Neural cell (in vitro differentiated cells): Measurements from ENCODE around the gene COX7B2.

Source experiments
- CTCF ChIP-seq: fragments of 450-650 bp; IDR thresholded peaks from 2 replicates; pipeline ENCODE4 v1.5.1; 2014; ENCODE audit warnings: antibody characterized with exemption, mild to moderate bottlenecking, moderate library complexity; ENCODE audit not compliant: poor library complexity, severe bottlenecking
- EP300 ChIP-seq: fragments of 450-650 bp; conservative IDR thresholded peaks from 2 replicates; pipeline ENCODE4 v1.6.1; 2014; ENCODE audit warnings: antibody characterized with exemption, mild to moderate bottlenecking, moderate library complexity; ENCODE audit not compliant: poor library complexity, severe bottlenecking
- POLR2AphosphoS5 ChIP-seq: IDR thresholded peaks from 2 replicates; pipeline ENCODE4 v1.6.1; 2012
- RAD21 ChIP-seq: fragments of 450-650 bp; conservative IDR thresholded peaks from 2 replicates; pipeline ENCODE4 v1.6.1; 2014; ENCODE audit warnings: antibody characterized with exemption, mild to moderate bottlenecking, moderate library complexity
- SMC3 ChIP-seq: fragments of 450-650 bp; conservative IDR thresholded peaks from 2 replicates; pipeline ENCODE4 v1.6.1; 2014; ENCODE audit warnings: antibody characterized with exemption, mild to moderate bottlenecking, moderate library complexity; ENCODE audit not compliant: poor library complexity

DNA sequence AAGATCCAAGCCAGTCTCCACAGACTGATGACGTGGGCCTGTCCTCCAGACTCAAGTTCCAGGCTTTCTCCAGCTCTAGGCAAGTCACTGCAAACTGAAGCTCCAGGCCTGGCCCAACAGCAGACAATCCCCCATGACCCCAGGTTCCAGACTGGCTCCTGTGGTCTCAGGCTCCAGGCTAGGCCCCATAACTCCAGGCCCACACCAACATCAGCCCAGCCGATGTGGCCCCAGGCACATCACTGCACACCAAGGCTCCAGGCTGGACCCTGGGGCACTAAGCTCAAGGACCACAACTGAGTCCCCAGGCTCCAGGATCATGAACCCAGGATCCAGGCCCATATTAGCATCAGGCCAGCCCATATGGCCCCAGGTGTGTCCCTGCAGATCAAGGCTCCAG lies 143.6 kb downstream of the COX7B2 start:
- no peak for TF ChIP-seq POLR2AphosphoS5
- TF ChIP-seq CTCF, result no peak
- no peak for TF ChIP-seq EP300
- no peak for TF ChIP-seq RAD21
- no peak for TF ChIP-seq SMC3
